Measurements from ENCODE around the gene ZCCHC13. TPM values are rescaled to one million over a fixed set of nuclear protein-coding genes. Genes with fewer than 3 reads are reported as not detected.

The ZCCHC13 gene
- total and polyA plus RNA-seq, 2 donors (not counting 3 experiments of a cell fraction or from before 2014, with no cell fraction given), result not detected

DNA sequence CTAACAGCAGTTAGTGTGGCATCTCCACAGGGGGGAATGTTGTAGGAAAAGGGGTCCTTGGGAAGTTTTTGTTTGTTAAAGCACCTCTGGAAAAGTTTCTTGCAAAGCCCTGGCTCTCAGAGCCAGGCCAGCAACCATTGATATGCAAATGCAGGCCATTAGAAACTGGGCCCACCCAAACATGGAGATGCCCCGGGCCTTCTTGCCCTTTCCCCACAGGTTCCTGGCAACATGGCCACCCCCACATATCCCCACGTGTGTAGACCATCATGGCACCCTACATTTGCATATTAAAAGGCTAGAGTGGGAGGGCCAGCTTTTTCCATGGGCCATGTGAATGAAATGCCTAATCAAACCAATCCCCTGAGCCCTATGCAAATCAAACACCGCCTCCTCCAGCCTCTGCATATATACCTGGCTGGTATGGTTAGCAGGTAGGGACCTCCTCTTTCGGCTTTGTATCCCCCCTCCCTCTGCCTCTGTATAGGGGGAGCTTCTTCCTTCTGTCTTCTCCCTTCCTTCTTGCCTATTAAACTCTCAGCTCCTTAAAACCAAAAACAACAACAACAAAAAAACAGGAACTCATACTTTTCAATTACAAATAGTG is 44.0 kb upstream of the ZCCHC13 start:
- no peak for FAIRE-seq
- POLR2A ChIA-PET, result no interaction called here

GRCh38 chrX:74262452-74263209 is 41.3 kb upstream of the ZCCHC13 start:
- DNase-seq (ENCODE audit: low read depth, low spot score), result no peak
- POLR2A ChIA-PET, result no interaction called here
- no TSS peak for BruUV-seq (replicated peaks)
- Histone ChIP-seq H3K4me2 (ENCODE audit: insufficient read depth, low read length) (no peak overlapping the region), H3K27me3 (ENCODE audit: control insufficient read depth in 2 of 2, insufficient read depth in 2 of 2, low read length in 2 of 2) (no peaks in the 10 kb centered on the region), H3K9me3 (replicated peaks; ENCODE audit: control insufficient read depth, insufficient read depth, low read length) (no peaks in the 10 kb centered on the region), H3K4me3 (replicated peaks in 1 of 3; ENCODE audit: insufficient read depth in 1 of 3, low read depth in 1 of 3, low read length in 3 of 3) (no peak overlapping the region), H3K27ac (ENCODE audit: insufficient read depth, low read depth, low read length) (no peak overlapping the region), H3K79me2 (ENCODE audit: control insufficient read depth, insufficient read depth, low read length) (peaks cover 7% of the 10 kb centered on the region), H3K4me1 (ENCODE audit: control insufficient read depth, extremely low read depth, insufficient read depth, low read length) (no peaks in the 10 kb centered on the region), H3K36me3 (ENCODE audit: control insufficient read depth in 2 of 2, extremely low read depth in 1 of 2, insufficient read depth in 2 of 2, low read length in 2 of 2) (peaks cover 3 to 5% of the 10 kb centered on the region in 2 experiments), H4K20me1 (replicated peaks; ENCODE audit: control insufficient read depth, extremely low read depth, insufficient read depth, low read length) (no peaks in the 10 kb centered on the region), H3K9ac (replicated peaks; ENCODE audit: extremely low read depth, insufficient read depth, low read length) (no peak overlapping the region), H2AFZ (ENCODE audit: low read depth, low read length) (no peak overlapping the region), H3K9me1 (replicated peaks; ENCODE audit: control insufficient read depth, extremely low read depth, insufficient read depth, low read length) (no peaks in the 10 kb centered on the region)
- no peak for FAIRE-seq
- intact Hi-C loops (cut with micrococcal nuclease), result no loop called here
- CTCF ChIA-PET, result no interaction called here
- TF ChIP-seq POLR2AphosphoS5 (IDR thresholded peaks at IDR 0.05; ENCODE audit: insufficient read depth, low read depth, low read length) (no peak), MYC (IDR thresholded peaks at IDR 0.05; ENCODE audit: low read depth, low read length) (no peak), FOS (IDR thresholded peaks at IDR 0.05; ENCODE audit: borderline replicate concordance, insufficient read depth, low read length) (no peak), JUN (IDR thresholded peaks at IDR 0.05; ENCODE audit: borderline replicate concordance, insufficient read depth, insufficient read length, low read depth) (no peak), EZH2 (IDR thresholded peaks at IDR 0.05; ENCODE audit: borderline replicate concordance, low read depth, low read length, severe bottlenecking) (no peak), MAX (IDR thresholded peaks at IDR 0.05; ENCODE audit: insufficient read depth, insufficient read length) (no peak), CTCF (IDR thresholded peaks at IDR 0.05; ENCODE audit: extremely low read depth in 1 of 2, insufficient read depth in 1 of 2, low read depth in 1 of 2, low read length in 2 of 2) (no peak), GATA2 (IDR thresholded peaks at IDR 0.05; ENCODE audit: insufficient read depth, insufficient read length, low read depth, low read length) (no peak), POLR2A (IDR thresholded peaks at IDR 0.05; ENCODE audit: low read depth, low read length) (no peak)
- dilution Hi-C loops (cut with MboI; ENCODE audit: extremely low pct_ligation_motif_present, low sequenced_read_pairs), result no loop called here

More for the DNA sequence above, 44.0 kb upstream of the ZCCHC13 start:
- H3K4me3 ChIP-seq (replicated peaks in 1 of 3; ENCODE audit: insufficient read depth in 1 of 3, low read depth in 1 of 3, low read length in 3 of 3), result no peak overlapping the region
- no peak overlapping the region for H3K4me2 ChIP-seq (ENCODE audit: insufficient read depth, low read length)
- H3K79me2 ChIP-seq (ENCODE audit: control insufficient read depth, insufficient read depth, low read length), result peaks cover 4% of the 10 kb centered on the region
- H3K9ac ChIP-seq (replicated peaks; ENCODE audit: extremely low read depth, insufficient read depth, low read length), result no peak overlapping the region
- intact Hi-C loops (cut with micrococcal nuclease) (no loop called here), dilution Hi-C loops (cut with MboI; ENCODE audit: extremely low pct_ligation_motif_present, low sequenced_read_pairs) (no loop called here)
- H2AFZ ChIP-seq (ENCODE audit: low read depth, low read length), result no peak overlapping the region
- H3K27me3 ChIP-seq (ENCODE audit: control insufficient read depth in 2 of 2, insufficient read depth in 2 of 2, low read length in 2 of 2), result no peaks in the 10 kb centered on the region
- no peak for DNase-seq (ENCODE audit: low read depth, low spot score)
- H3K4me1 ChIP-seq (ENCODE audit: control insufficient read depth, extremely low read depth, insufficient read depth, low read length), result no peaks in the 10 kb centered on the region
- H3K27ac ChIP-seq (ENCODE audit: insufficient read depth, low read depth, low read length), result no peak overlapping the region
- peaks cover 5 to 7% of the 10 kb centered on the region in 2 experiments for H3K36me3 ChIP-seq (ENCODE audit: control insufficient read depth in 2 of 2, extremely low read depth in 1 of 2, insufficient read depth in 2 of 2, low read length in 2 of 2)
- H3K9me1 ChIP-seq (replicated peaks; ENCODE audit: control insufficient read depth, extremely low read depth, insufficient read depth, low read length), result no peaks in the 10 kb centered on the region
- TF ChIP-seq EZH2 (IDR thresholded peaks at IDR 0.05; ENCODE audit: borderline replicate concordance, low read depth, low read length, severe bottlenecking), result no peak
- TF ChIP-seq JUN (IDR thresholded peaks at IDR 0.05; ENCODE audit: borderline replicate concordance, insufficient read depth, insufficient read length, low read depth), result no peak
- no peak for TF ChIP-seq MAX (IDR thresholded peaks at IDR 0.05; ENCODE audit: insufficient read depth, insufficient read length)
- no peak for TF ChIP-seq POLR2A (IDR thresholded peaks at IDR 0.05; ENCODE audit: low read depth, low read length)
- H4K20me1 ChIP-seq (replicated peaks; ENCODE audit: control insufficient read depth, extremely low read depth, insufficient read depth, low read length), result no peaks in the 10 kb centered on the region
- CTCF ChIA-PET, result no interaction called here
- no TSS peak for BruUV-seq (replicated peaks)
- H3K9me3 ChIP-seq (replicated peaks; ENCODE audit: control insufficient read depth, insufficient read depth, low read length), result no peaks in the 10 kb centered on the region

Data from endothelial cell of umbilical vein (primary cell).